ENCODE results near the gene STAP2. TPM values are rescaled to one million over a fixed set of nuclear protein-coding genes. Genes with fewer than 3 reads are reported as not detected.

Gene STAP2
- not detected in 5 replicates for total RNA-seq (2022; extraction: Qiagen RNA extraction; ENCODE audit: low read depth)

GRCh38 chr19:4338441-4339355 is at the start of gene STAP2:
Gene STAP2 (minus strand): TSS chr19:4338827. CDS start chr19:4338753, 74 bp downstream.

GRCh38 chr19:4343370-4344307 is 5.0 kb upstream of the STAP2 start, which contains the start of gene MPND:
Gene MPND (plus strand): TSS chr19:4343562. CDS start chr19:4343594, 32 bp downstream.

GRCh38 chr19:4304538-4305256 is 33.9 kb downstream of the STAP2 start, which contains the start of gene FSD1:
Gene FSD1 (plus strand): TSS chr19:4304598. CDS start chr19:4304747, 149 bp downstream.

GRCh38 chr19:4302243-4302640 is 36.4 kb downstream of the STAP2 start, which contains the start of gene TMIGD2:
Gene TMIGD2 (minus strand): TSS chr19:4302389. CDS start chr19:4302385, 4 bp downstream.

GRCh38 chr19:4278419-4279266 is 60.0 kb downstream of the STAP2 start, which contains the start of gene SHD:
Gene SHD (plus strand): TSS chr19:4279266. CDS start chr19:4280064, 798 bp downstream.

Other genes with a start within 250 kb of the STAP2 start
- 104 to 145 TPM (median 123 TPM) in 5 replicates for gene MAP2K2, start 214.7 kb downstream of the STAP2 start, total RNA-seq (2022; extraction: Qiagen RNA extraction; ENCODE audit: low read depth)
- 0.05 to 0.07 TPM (median 0.06 TPM) in 3 of 5 replicates, not detected in the others for gene CREB3L3, start 185.2 kb downstream of the STAP2 start, total RNA-seq (2022; extraction: Qiagen RNA extraction; ENCODE audit: low read depth)
- 23.7 to 36.2 TPM (median 28.3 TPM) in 5 replicates for gene SIRT6, start 156.3 kb downstream of the STAP2 start, total RNA-seq (2022; extraction: Qiagen RNA extraction; ENCODE audit: low read depth)
- 0.10 to 0.26 TPM (median 0.23 TPM) in 5 replicates for gene ANKRD24, start 156.1 kb downstream of the STAP2 start, total RNA-seq (2022; extraction: Qiagen RNA extraction; ENCODE audit: low read depth)
- 2.6 to 4.2 TPM (median 2.9 TPM) in 5 replicates for gene EBI3, start 109.3 kb downstream of the STAP2 start, total RNA-seq (2022; extraction: Qiagen RNA extraction; ENCODE audit: low read depth)
- gene YJU2, start 91.7 kb downstream of the STAP2 start, total RNA-seq (2022; extraction: Qiagen RNA extraction; ENCODE audit: low read depth), result 18.2 to 22.4 TPM (median 19.1 TPM) in 5 replicates
- gene SHD, start 59.6 kb downstream of the STAP2 start, total RNA-seq (2022; extraction: Qiagen RNA extraction; ENCODE audit: low read depth), result 0.04 to 0.05 TPM in 2 of 5 replicates, not detected in the others
- not detected in 5 replicates for gene TMIGD2, start 36.4 kb downstream of the STAP2 start, total RNA-seq (2022; extraction: Qiagen RNA extraction; ENCODE audit: low read depth)
- 7.5 to 8.4 TPM (median 7.8 TPM) in 5 replicates for gene FSD1, start 34.2 kb downstream of the STAP2 start, total RNA-seq (2022; extraction: Qiagen RNA extraction; ENCODE audit: low read depth)
- 7.4 to 12.2 TPM (median 11.0 TPM) in 5 replicates for gene MPND, start 4.7 kb upstream of the STAP2 start, total RNA-seq (2022; extraction: Qiagen RNA extraction; ENCODE audit: low read depth)
- 53.6 to 63.3 TPM (median 57.1 TPM) in 5 replicates for gene SH3GL1, start 61.7 kb upstream of the STAP2 start, total RNA-seq (2022; extraction: Qiagen RNA extraction; ENCODE audit: low read depth)
- 21.8 to 26.4 TPM (median 23.6 TPM) in 5 replicates for gene CHAF1A, start 63.8 kb upstream of the STAP2 start, total RNA-seq (2022; extraction: Qiagen RNA extraction; ENCODE audit: low read depth)
- gene UBXN6, start 119.0 kb upstream of the STAP2 start, total RNA-seq (2022; extraction: Qiagen RNA extraction; ENCODE audit: low read depth), result 42.3 to 61.2 TPM (median 57.7 TPM) in 5 replicates
- gene HDGFL2, start 133.5 kb upstream of the STAP2 start, total RNA-seq (2022; extraction: Qiagen RNA extraction; ENCODE audit: low read depth), result 20.0 to 32.7 TPM (median 27.2 TPM) in 5 replicates
- gene PLIN4, start 179.7 kb upstream of the STAP2 start, total RNA-seq (2022; extraction: Qiagen RNA extraction; ENCODE audit: low read depth), result 0.21 to 0.30 TPM (median 0.24 TPM) in 5 replicates
- gene PLIN5, start 196.4 kb upstream of the STAP2 start, total RNA-seq (2022; extraction: Qiagen RNA extraction; ENCODE audit: low read depth), result 0.11 to 0.18 TPM (median 0.14 TPM) in 4 of 5 replicates, not detected in the other
- 0.06 to 0.34 TPM (median 0.09 TPM) in 5 replicates for gene LRG1, start 201.2 kb upstream of the STAP2 start, total RNA-seq (2022; extraction: Qiagen RNA extraction; ENCODE audit: low read depth)
- gene SEMA6B, start 220.9 kb upstream of the STAP2 start, total RNA-seq (2022; extraction: Qiagen RNA extraction; ENCODE audit: low read depth), result 5.9 to 7.7 TPM (median 6.8 TPM) in 5 replicates

Measured in A549 treated with DMSO at 1 μM for 4 hours (cell line).